ENCODE results near the gene VASN. TPM values are rescaled to one million over a fixed set of nuclear protein-coding genes. Genes with fewer than 3 reads are reported as not detected.
A peak's percentile ranks its signal among the peaks of the same experiment; 100 is the strongest.

Gene VASN
- total and polyA plus RNA-seq, 8 donors, result 3.7 to 25.6 (median 10.9) TPM

DNA sequence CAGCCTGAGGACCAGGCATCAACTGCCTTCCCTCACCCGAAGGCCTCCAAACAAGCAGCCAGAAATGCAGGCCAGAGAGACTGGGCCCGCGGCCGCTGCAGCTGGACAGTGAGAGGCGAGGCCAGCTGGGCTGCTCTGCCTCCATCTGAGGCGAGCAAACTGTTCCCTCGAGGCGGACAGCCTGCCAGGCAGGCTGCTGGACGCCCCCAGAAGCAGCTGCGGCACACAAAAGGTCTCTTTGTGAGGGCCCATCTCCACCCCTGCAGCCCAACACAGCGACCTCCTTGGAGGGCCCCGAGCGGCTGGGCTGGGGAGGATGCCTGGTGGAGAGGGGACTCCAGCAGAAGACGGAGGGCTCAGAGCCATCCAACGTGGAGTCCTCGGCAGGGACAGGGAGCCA lies 40.0 kb downstream of the VASN start:
- peaks cover 13 to 55% (median 45%) of the 10 kb centered on the region in 4 donors for H3K36me3 ChIP-seq
- no peak overlapping the region for H3K4me3 ChIP-seq
- WGBS, 5 donors, result 66 to 89% (median 74%) methylated on average over 5 to 16 of the region's 16 CpGs
- intact Hi-C loops (cut with DNase I; ENCODE audit: low total_unique reads), result no loop called here
- H3K4me1 ChIP-seq, result peaks cover 30 to 82% (median 52%) of the 10 kb centered on the region in 4 donors
- H3K9me3 ChIP-seq, result no peaks in the 10 kb centered on the region
- peak in 1 of 2 donors; percentile 85 for DNase-seq
- TF ChIP-seq POLR2A (IDR thresholded peaks at IDR 0.05) (no peak), EP300 (IDR thresholded peaks at IDR 0.05) (no peak), POLR2AphosphoS5 (IDR thresholded peaks at IDR 0.05) (no peak)
- TF ChIP-seq, protein P1, sequence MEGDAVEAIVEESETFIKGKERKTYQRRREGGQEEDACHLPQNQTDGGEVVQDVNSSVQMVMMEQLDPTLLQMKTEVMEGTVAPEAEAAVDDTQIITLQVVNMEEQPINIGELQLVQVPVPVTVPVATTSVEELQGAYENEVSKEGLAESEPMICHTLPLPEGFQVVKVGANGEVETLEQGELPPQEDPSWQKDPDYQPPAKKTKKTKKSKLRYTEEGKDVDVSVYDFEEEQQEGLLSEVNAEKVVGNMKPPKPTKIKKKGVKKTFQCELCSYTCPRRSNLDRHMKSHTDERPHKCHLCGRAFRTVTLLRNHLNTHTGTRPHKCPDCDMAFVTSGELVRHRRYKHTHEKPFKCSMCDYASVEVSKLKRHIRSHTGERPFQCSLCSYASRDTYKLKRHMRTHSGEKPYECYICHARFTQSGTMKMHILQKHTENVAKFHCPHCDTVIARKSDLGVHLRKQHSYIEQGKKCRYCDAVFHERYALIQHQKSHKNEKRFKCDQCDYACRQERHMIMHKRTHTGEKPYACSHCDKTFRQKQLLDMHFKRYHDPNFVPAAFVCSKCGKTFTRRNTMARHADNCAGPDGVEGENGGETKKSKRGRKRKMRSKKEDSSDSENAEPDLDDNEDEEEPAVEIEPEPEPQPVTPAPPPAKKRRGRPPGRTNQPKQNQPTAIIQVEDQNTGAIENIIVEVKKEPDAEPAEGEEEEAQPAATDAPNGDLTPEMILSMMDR (IDR thresholded peaks at IDR 0.05), result no peak
- H3K27me3 ChIP-seq, result no peaks in the 10 kb centered on the region
- peak overlapping the region in 4 of 5 donors; percentile 37 to 61 (median 51) for H3K27ac ChIP-seq

DNA sequence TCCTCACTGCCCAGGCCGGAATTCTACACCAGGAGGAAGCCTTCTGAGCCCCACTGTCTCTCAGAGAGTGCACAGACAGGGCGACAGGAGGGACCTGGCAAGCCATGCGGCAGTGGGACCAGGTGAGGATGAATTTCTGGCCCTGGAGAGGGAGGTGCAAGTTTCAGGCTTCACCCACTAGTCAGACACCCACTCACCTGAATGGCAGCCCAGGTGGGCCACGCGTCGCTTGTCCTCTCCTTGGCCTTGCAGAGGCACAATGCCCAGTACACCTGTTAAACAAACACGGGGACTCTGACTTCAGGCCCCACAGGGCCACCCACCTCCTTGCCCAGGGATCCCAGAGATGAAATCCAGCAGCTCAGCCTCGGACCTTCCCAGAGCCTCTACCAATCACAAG lies 40.5 kb downstream of the VASN start:
- Histone ChIP-seq H3K4me3 (no peak overlapping the region), H3K36me3 (peaks cover 10 to 51% (median 41%) of the 10 kb centered on the region in 4 donors), H3K9me3 (no peaks in the 10 kb centered on the region), H3K27me3 (no peaks in the 10 kb centered on the region), H3K4me1 (peaks cover 30 to 87% (median 55%) of the 10 kb centered on the region in 4 donors), H3K27ac (peak overlapping the region in 4 of 5 donors; percentile 37 to 61 (median 51))
- peak in 1 of 2 donors; percentile 16 for DNase-seq
- 89 to 91% (median 91%) methylated on average over 6 to 8 of the region's 8 CpGs; no CpG with 5 or more reads in 1 of the 5 donors for WGBS, 5 donors
- TF ChIP-seq POLR2AphosphoS5 (IDR thresholded peaks at IDR 0.05), result no peak
- intact Hi-C loops (cut with DNase I; ENCODE audit: low total_unique reads), result no loop called here

DNA sequence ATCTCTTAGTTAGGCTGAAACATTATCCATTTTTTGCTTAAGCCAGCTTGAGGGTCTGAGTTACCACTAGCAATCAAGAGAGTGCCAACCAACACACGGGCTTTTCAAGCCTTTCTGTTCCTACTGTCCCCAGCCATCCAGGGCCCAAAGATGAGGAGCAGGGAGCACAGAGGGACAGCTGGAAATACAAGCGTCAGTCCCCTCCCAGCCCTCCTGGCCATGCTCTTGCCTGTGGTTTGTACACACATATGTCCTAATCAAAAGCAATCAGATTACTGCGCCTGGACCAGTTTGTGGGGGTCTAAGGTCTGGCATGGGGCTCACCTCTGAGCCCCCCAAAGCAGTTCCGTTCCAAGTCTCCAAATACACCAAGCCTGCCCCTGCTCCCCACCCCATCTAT lies 41.2 kb downstream of the VASN start:
- 89 to 96% (median 93%) methylated on average over 4 of the region's 4 CpGs for WGBS, 5 donors
- intact Hi-C loops (cut with DNase I; ENCODE audit: low total_unique reads), result no loop called here
- peaks cover 30 to 87% (median 57%) of the 10 kb centered on the region in 4 donors for H3K4me1 ChIP-seq

DNA sequence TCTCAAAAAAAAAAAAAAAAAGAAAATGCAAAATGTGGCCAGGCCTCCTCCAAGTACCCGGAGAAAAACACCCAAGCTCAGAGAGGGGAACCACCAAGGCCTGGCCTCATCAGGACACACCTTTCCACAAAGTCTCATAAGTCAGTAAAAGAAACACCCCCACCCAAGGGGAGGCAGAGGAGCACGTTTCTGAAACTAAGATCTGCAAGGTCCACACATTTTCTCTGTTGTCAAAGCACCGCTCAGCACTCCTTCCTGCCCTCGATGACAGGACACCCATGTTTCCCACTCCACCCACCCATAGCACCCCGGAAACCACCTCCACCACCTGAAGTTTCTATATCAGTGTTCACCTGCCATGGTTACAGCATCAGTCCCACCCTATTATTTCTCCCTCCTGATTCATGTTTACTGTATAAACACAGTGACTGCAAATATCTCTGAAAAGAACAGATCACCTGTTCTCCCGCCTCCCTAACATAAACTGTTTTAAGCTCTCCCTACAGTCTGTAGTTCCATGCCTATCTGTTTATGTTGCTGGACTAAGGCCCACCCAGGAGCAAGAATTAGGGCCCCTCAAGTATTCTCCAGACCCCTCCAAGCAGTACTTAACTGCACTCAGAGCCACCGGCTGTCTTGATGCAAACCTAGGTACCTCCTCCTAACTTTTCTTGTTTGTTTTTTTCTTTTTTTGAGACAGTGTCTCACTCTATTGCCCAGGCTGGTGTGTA lies 42.7 kb downstream of the VASN start:
- 35 to 63% (median 61%) methylated on average over 5 to 7 of the region's 7 CpGs for WGBS, 5 donors
- peak overlapping the region in 2 of 4 donors; percentile 86 to 91 for H3K4me3 ChIP-seq
- peak; percentile 48 to 81 for DNase-seq
- no peaks in the 10 kb centered on the region for H3K27me3 ChIP-seq
- peak in 1 of 3 donors; percentile 49 for TF ChIP-seq POLR2AphosphoS5 (IDR thresholded peaks at IDR 0.05)
- TF ChIP-seq POLR2A (IDR thresholded peaks at IDR 0.05), result no peak
- H3K27ac ChIP-seq, result peak overlapping the region; percentile 88 to 95 (median 94)
- H3K4me1 ChIP-seq, result peaks cover 26 to 75% (median 55%) of the 10 kb centered on the region in 4 donors
- peaks cover 0 to 29% (median 22%) of the 10 kb centered on the region in 4 donors for H3K36me3 ChIP-seq
- H3K9me3 ChIP-seq, result no peaks in the 10 kb centered on the region
- intact Hi-C loops (cut with DNase I; ENCODE audit: low total_unique reads), result no loop called here

More for the DNA sequence above, 41.2 kb downstream of the VASN start:
- H3K4me3 ChIP-seq, result no peak overlapping the region
- no peak overlapping the region for H3K27ac ChIP-seq
- TF ChIP-seq POLR2A (IDR thresholded peaks at IDR 0.05) (no peak), POLR2AphosphoS5 (IDR thresholded peaks at IDR 0.05) (no peak), EP300 (IDR thresholded peaks at IDR 0.05) (no peak)
- TF ChIP-seq, protein P1 (IDR thresholded peaks at IDR 0.05), result no peak
- no peaks in the 10 kb centered on the region for H3K9me3 ChIP-seq
- no peaks in the 10 kb centered on the region for H3K27me3 ChIP-seq
- no peak for DNase-seq
- peaks cover 3 to 44% (median 34%) of the 10 kb centered on the region in 4 donors for H3K36me3 ChIP-seq

DNA sequence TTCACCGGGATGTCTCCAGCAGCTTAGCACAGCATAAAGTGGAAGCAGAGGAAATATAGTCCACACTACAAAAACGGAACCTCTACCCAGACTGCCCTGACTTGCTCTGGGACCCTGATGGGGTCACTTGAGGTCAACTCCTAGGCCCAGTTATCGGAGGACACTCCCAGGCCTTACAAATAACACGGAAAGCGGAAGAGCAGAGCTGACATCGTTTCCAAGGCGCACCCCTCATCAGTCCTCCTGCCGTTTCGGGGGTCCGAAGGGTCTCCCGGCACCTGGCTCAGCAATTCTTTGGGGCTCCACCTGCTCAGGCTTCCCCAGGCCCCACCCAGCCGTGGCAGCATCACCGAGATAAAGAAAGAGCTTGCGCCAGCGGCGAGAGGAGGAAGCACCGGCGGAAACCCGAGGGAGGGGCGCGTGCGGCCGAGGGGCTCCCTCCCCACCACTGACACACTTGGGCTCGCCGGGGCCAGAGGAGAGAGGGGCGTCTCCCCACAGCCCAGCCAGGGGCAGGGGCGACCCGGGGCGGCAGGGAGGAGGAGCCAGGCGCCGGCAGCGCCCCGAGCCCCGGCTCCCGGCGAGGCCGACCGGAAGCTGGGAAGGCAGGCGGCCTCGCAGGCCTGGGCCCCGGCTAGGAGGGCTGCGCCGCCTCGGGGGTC lies 44.0 kb downstream of the VASN start:
- intact Hi-C loops (cut with DNase I; ENCODE audit: low total_unique reads), result no loop called here
- DNase-seq, result peak; percentile 58 to 84
- Histone ChIP-seq H3K36me3 (peaks cover 0 to 24% (median 17%) of the 10 kb centered on the region in 4 donors), H3K4me3 (peak overlapping the region; percentile 86 to 99 (median 92)), H3K4me1 (peaks cover 19 to 62% (median 47%) of the 10 kb centered on the region in 4 donors), H3K27me3 (no peaks in the 10 kb centered on the region), H3K9me3 (no peaks in the 10 kb centered on the region), H3K27ac (peak overlapping the region; percentile 88 to 95 (median 94))
- WGBS, 5 donors, result 1 to 3% (median 1%) methylated on average over 4 to 44 of the region's 44 CpGs
- TF ChIP-seq, protein P1 (IDR thresholded peaks at IDR 0.05), result no peak
- TF ChIP-seq EP300 (IDR thresholded peaks at IDR 0.05) (no peak), POLR2AphosphoS5 (IDR thresholded peaks at IDR 0.05) (peak in 1 of 3 donors; percentile 41), POLR2A (IDR thresholded peaks at IDR 0.05) (no peak)
